ENCODE measurements around the gene ARG1.
"Not testable (repeated sequence)": the region's sequence is repeated elsewhere in the genome, so short reads cannot be mapped to it uniquely, and the experiment has no call there.

Gene ARG1

DNA sequence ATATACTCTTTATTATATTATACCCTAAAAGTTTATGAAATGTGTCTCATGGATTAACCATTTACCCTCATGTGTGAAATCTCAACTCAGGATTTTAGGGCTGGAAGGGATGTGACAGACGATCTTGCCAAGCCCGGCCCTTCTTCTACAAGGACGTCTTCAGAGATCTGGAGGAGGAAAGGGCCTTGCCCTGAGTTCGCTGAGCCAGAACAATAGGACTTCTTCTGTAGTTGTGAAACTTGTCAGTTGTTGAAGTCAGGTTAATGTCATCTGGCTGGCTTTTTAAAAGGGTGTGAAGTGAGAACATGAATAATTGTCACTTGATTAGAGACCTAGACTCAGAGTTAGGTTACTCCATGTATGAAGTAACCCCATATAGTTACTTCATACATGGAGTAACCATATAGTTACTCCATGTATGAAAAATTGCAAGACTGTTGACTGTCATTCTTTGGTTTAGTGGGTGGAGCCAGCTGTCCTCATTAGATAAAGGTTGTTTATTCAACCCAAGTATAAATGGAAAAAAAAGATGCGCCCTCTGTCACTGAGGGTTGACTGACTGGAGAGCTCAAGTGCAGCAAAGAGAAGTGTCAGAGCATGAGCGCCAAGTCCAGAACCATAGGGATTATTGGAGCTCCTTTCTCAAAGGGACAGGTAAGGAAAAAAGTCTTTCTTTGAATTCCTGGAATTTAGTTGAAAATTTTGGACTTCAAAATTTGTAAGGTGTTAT is at the start of gene ARG1:
Gene ARG1, plus strand, starts transcription at position 541 of the 730 bp plus-strand sequence. Its CDS starts 57 bp downstream, at position 598.
- DNase-seq: no peak

DNA sequence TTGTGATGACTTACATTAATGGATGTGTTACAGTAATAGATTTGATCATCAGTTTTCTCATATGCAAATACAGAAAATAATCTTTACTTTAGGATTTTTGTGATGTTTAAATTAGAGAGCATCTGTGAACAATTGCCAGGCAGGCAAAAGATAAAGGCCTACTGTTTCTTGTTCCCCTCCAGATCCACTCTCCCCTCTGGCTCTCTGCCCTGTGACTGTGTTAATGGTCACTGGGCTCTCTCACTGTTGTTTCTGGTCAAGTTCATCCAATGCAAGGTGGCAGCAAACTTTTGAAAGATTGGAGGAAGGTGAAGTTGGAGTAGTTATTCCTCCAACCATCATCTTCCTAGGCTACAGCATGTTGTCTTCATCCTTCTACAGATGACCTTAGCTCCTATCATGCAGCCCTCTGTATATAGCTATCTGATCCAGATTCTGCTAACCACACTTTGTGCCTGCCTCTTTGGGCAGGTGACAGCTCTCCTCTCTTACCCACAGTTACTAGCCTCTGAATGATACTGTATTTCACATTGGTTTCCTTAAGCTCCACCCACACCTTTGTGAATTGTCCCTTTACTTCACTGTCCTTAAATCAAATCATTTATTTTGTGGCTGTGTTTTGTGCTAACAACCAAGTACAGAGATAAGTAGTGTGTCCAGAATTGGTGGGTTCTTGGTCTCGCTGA is 48.9 kb upstream of the ARG1 start:
- no peak for DNase-seq

DNA sequence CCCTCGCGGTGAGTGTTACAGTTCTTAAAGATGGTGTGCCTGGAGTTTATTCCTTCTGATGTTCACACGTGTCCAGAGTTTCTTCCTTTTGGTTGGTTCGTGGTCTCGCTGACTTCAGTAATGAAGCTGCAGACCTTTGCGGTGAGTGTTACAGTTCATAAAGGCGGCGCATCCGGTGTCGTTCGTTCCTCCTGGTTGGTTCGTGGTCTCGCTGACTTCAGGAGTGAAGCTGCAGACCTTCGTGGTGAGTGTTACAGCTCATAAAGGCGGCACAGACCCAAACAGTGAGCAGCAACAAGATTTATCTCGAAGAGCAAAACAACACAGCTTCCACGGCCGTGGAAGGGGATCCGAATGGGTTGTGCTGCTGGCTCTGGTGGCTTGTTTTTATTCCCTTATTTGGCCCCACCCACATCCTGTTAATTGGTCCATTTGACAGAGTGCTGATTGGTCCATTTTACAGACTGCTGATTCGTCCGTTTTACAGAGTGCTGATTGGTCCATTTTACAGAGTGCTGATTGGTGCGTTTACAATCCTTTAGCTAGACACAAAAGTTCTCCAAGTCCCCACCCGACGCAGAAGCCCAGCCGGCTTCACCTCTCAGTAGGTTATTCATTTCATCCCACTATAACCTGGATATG is 48.2 kb upstream of the ARG1 start:
- DNase-seq: peak; percentile 26

GRCh38 chr6:131530936-131531335 is 42.1 kb upstream of the ARG1 start:
- DNase-seq: not testable (repeated sequence)

DNA sequence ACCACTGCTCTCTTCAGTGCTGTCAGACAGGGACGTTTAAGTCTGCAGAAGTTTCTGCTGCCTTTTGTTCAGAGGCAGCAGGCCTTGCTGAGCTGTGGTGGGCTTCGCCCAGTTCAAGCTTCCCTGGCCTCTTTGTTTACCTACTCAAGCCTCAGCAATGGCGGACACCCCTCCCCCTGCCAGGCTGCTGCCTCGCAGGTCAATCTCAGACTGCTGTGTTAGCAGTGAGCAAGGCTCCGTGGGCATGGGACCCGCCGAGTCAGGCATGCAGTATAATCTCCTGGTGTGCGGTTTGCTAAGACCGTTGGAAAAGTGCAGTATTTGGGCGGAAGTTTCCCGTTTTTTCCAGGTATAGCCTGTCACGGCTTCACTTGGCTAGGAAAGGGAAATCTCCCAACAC is 41.3 kb upstream of the ARG1 start:
- not testable (repeated sequence) for DNase-seq

DNA sequence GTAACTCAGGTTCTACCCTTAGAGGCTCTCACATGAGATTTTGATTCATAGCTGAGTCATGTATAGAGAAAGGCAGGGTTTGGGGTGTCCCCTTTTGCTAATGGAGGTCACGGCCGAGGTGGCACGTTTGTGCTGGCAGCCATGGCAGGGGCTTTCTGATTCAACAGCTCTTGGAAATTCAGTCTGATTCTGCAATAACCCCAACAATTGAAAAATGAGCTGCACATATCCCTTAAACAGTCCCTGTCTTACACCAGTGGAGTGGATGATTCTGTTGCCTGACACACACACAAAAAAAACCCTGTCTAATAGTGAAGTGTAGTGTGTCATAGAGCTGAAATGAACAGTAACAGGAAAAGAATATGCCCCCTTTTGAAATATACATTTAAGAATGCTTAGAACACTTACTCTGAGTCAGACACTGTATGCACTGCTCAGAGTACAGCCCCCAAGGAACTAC is 40.4 kb upstream of the ARG1 start:
- DNase-seq: peak; percentile 56

DNA sequence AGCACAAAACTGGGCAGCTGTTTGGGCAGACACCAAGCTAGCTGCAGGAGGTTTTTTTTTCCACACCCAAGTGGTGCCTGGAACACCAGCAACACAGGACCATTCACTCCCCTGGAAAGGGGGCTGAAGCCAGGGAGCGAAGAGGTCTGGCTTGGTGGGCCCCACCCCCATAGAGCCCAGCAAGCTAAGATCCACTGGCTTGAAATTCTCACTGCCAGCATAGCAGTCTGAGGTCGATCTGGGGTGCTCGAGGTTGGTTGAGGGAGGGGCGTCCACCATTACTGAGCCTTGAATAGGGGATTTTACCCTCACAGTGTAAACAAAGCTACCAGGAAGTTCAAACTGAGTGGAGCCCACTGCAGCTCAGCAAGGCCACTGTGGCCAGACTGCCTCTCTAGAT is 34.4 kb upstream of the ARG1 start:
- not testable (repeated sequence) for DNase-seq

DNA sequence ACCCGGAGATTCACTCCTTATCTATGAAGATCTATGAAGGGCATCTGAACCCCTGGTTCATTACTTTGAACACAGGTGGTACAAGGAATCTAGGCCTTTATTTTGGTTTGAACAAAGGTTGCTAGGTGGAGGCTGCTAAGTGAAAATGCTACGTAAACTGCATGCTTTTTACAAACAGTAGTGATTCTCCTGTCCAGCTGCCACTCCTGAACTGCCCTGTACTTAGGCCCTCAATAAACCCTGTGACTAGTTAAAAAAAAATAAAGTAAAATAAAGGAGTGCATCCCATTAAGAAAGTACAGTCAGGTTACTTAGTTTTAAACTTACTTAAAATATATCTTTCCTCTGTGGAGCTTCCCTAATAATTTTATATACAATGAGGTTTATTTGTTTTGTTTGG is 27.7 kb upstream of the ARG1 start:
- DNase-seq: no peak

DNA sequence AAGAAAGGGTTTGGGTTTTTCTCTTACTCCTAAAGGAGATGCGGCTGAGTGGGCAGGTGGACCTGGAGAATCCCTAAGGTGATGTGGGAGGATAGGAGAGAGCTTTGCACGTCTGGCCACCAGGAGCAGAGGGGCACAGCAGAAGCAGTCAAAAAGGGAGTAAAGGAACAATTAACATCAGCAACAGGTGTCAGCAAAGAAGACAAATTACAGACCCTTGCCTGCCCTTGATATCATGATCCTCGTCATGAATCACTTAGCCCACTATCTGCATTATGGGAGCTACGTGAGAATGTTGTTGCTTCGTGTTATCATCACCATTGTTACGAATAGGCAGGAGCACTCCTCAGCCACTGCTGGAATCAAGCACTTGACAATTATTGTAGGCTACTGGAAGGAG is 25.5 kb upstream of the ARG1 start:
- DNase-seq: no peak

DNA sequence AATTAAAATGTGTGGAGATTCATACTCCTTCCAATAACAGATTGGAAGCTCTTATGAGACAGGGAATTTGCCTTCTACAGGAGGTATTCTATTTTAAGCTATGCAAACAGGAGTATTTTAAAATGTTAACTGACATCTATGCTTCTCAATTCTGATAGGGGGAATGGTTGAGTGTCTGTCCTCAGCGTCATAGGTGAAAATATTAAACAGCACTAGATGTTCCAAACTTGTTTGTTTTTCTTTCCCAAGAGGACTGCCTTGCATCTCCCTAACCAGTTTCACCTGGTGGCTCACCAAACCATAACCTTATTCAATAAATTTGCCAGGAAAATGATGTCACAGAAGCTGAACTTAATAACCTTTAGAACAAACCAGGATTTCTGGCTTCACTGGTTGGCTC is 24.6 kb upstream of the ARG1 start:
- no peak for DNase-seq

GRCh38 chr6:131549811-131550210 is 23.2 kb upstream of the ARG1 start:
- no peak for DNase-seq

DNA sequence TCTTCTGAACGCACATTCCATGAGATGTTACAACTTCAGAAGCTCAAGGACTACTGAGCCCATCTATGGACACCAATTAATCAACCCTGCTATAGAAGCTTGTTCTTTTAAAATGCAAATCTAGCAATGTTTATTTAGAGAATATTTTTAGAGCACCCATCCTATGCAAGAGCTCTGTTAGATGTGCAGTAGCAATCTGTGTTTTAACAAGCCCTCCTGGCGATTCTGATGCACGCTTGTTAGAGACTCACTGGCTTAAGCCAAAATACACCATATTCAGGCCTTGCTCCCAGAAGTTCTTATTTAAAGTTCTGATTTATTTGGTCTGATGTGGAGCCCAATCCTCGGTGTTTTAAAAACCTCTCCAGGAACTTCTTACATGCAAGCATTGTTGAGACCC is 21.1 kb upstream of the ARG1 start:
- no peak for DNase-seq

GRCh38 chr6:131552572-131552971 is 20.5 kb upstream of the ARG1 start:
- no peak for DNase-seq

- DNase-seq: no peak
Observed at GRCh38 chr6:131555992-131556391, 17.0 kb upstream of the ARG1 start.

DNA sequence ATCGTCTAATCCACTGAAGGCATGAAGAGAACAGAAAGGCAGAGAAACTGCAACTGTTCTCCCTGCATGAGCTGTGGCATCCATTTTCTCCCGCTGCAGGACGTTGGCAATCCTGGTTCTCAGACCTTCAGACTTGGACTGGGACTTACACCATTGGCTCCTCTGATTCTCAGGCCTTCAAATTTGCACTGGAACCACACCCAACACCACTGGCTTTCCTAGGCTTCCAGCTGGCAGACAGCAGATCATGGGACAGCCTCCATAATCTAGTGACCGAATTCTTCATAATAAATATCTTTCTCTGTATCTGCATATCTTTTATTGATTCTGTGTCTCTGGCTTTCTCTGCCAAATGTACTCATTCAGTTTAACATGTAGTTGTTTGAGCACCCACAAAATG is 14.1 kb upstream of the ARG1 start:
- no peak for DNase-seq

DNA sequence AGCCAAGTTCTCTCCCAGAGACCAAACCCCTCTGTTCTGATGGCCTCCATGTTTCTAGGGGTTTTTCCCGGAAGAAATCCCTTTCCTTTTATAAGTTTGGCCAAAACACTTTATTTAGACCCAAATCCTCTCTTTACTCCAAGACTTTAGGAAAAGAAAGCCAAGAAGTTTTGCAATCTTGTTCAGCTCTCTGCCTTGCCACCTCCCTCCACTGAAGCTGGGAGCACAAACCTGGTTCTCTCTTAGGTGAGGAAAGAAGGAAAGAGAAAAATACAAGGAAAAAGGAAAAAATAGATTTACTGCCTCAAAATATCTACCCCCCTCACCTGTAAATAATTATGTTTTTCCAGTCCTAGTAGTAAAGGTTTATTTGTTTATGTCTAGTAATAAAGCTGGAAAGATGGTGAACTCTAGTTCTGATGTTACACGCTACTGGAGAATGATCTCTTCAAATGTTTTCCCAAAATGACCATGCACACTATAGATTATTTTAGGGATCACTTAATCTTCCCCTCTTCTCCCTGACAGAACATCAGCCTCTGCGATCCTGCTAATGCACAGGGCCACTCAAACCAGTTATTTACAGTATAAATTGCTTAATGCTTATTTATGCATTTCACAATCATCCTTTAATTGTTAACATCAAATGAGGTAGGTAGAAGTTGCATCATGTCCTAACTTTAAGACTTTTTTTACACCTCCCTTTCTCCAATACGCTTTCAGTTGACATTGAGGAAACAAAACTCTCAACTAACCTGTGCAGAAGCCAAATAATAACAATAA is 10.9 kb upstream of the ARG1 start:
- no peak for DNase-seq

DNA sequence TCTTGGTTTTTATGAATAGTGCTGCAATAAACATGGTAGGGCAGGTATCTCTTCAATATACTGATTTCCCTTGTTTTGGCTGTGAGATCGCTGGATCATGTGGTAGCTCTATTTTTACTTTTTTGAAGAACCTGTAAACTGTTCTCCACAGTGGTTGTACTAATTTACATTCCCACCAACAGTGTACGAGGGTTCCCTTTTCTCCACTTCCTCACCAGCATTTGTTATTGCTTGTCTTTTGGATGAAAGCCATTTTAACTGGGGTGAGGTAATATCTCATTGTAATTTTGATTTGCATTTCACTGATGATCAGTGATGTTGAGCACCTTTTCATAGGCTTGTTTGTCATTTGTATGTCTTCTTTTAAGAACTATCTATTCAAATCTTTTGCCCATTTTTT is 8.0 kb upstream of the ARG1 start:
- no peak for DNase-seq

DNA sequence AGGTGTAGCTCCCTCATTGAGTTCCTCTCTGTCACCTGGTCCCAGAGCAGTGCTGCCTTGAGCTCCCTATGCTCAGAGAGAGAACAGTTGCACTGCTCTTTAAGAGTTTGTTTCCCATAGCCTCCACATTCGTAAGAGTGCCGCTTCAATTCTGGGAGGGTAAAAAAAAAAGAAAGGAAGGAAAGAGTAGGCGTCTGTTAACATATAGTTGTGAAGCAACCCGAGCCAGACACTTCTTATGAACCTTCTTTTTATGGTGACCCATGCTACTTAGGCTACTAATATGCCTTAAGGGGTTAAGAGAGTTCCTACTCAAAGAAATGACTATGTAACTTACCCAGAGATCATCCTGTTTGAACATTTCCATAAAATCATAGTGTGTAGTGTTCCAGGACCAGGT is 4.3 kb upstream of the ARG1 start:
- DNase-seq: no peak

GRCh38 chr6:131574133-131574532 is 1.1 kb downstream of the ARG1 start:
- no peak for DNase-seq

- no peak for DNase-seq
Observed at GRCh38 chr6:131574686-131575085, 1.7 kb downstream of the ARG1 start.

DNA sequence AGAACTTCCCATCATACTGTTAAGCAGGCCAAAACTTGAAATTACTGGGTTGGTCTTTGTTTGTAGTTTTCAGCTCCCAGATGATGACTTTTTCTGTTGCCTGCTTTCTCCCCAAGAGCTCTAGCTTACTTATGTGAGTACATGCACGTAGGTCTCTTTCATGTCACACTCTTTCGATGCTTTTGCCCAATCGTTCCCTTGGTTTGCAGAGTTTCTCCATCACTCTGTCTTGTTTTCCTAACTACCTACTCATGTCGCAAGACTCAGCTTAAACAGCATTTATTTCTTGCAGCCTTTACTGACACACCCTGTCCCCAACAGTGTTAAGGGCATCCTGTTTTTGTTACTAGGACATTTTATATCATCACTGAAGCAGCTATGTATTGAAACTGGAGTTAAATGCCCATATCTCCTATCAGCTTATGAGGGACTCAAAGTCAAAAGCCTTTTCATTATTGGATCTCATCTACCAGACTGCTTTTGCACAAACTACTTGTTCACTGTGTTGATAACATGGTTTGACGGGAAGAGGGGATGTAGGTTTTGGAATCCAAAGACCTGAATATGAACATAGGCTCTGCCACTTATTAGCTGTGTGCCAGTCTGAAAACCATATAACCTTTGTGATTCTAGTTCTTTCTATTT is 2.9 kb downstream of the ARG1 start:
- DNase-seq: no peak

GRCh38 chr6:131581523-131581922 is 8.5 kb downstream of the ARG1 start:
- DNase-seq: no peak

- no peak for DNase-seq
Observed at GRCh38 chr6:131586543-131586942, 13.5 kb downstream of the ARG1 start.

Data from activated naive CD4-positive, alpha-beta T cell treated with Interleukin-2 at 50 U/mL for 16 hours (primary cell).